ENCODE measurements around the gene PLCB1. TPM values are rescaled to one million over a fixed set of nuclear protein-coding genes. Genes with fewer than 3 reads are reported as not detected.

Gene PLCB1
- total and polyA plus RNA-seq, 10 of the 15 experiments (the other 5 are each of a cell fraction or from before 2014, with no cell fraction given) = 0.05 to 5.3 (median 0.17) TPM; not detected in 1

GRCh38 chr20:8200220-8200619, 68.2 kb downstream of the PLCB1 start:
- H3K4me2 ChIP-seq (ENCODE audit: control insufficient read depth, insufficient read depth) = no peak overlapping the region
- intact Hi-C loops (cut with micrococcal nuclease; ENCODE audit: unreplicated experiment) (loop anchor here (5.0 kb wide), 1 partner anchor 48 kb away; no protein-coding TSS in a partner anchor), in situ Hi-C loops (cut with MboI) (no loop called here)
- ATAC-seq (no peak), FAIRE-seq (no peak), DNase-seq (ENCODE audit: low read depth, low spot score) (no peak)
- no peaks in the 10 kb centered on the region for H3K36me3 ChIP-seq (ENCODE audit: control insufficient read depth in 2 of 2, insufficient read depth in 2 of 2, low read length in 1 of 2)
- SMC1A ChIA-PET (ENCODE audit: uncharacterized antibody, unreplicated experiment) = no interaction called here
- H3K9me3 ChIP-seq (replicated peaks; ENCODE audit: control insufficient read depth, insufficient read depth, low read length) = no peaks in the 10 kb centered on the region; the same call in 2 of the 3 replicates
- POLR2A ChIA-PET = no interaction called here
- BruUV-seq (replicated peaks) = no TSS peak
- H3K79me2 ChIP-seq (ENCODE audit: control insufficient read depth, insufficient read depth, low read length) = no peaks in the 10 kb centered on the region
- no peak overlapping the region for H3K9ac ChIP-seq (ENCODE audit: control insufficient read depth, insufficient read depth, low read length)
- no peaks in the 10 kb centered on the region for H3K27me3 ChIP-seq (replicated peaks in 1 of 2; ENCODE audit: control insufficient read depth in 2 of 2, insufficient read depth in 2 of 2, low read length in 1 of 2)
- no peaks in the 10 kb centered on the region for H4K20me1 ChIP-seq (ENCODE audit: control insufficient read depth, insufficient read depth)
- no peaks in the 10 kb centered on the region for H3K4me1 ChIP-seq (ENCODE audit: control insufficient read depth, insufficient read depth, low read length)
- no peak overlapping the region for H2AFZ ChIP-seq (ENCODE audit: control insufficient read depth, low read depth, low read length)
- RAD21 ChIA-PET (ENCODE audit: unreplicated experiment) = no interaction called here
- CTCF ChIA-PET = no interaction called here
- H3K27ac ChIP-seq (ENCODE audit: control insufficient read depth, insufficient read depth) = no peak overlapping the region
- TF ChIP-seq MEF2A (IDR thresholded peaks at IDR 0.05; ENCODE audit: insufficient read depth, low read depth, low read length) = no peak
- no peak for TF ChIP-seq SP1 (IDR thresholded peaks at IDR 0.05; ENCODE audit: low read depth, low read length)
- no peak for TF ChIP-seq SMC3 (IDR thresholded peaks at IDR 0.05; ENCODE audit: borderline replicate concordance, low read length)
- H3K4me3 ChIP-seq = no peak overlapping the region

- BruUV-seq (replicated peaks) = no TSS peak
- H3K27ac ChIP-seq (ENCODE audit: control insufficient read depth, insufficient read depth) = no peak overlapping the region
- H3K27me3 ChIP-seq (replicated peaks in 1 of 2; ENCODE audit: control insufficient read depth in 2 of 2, insufficient read depth in 2 of 2, low read length in 1 of 2) = no peaks in the 10 kb centered on the region
- H3K4me2 ChIP-seq (ENCODE audit: control insufficient read depth, insufficient read depth) = no peak overlapping the region
- ChIA-PET CTCF (no interaction called here), RAD21 (ENCODE audit: unreplicated experiment) (no interaction called here), POLR2A (no interaction called here), SMC1A (ENCODE audit: uncharacterized antibody, unreplicated experiment) (no interaction called here)
- H3K79me2 ChIP-seq (ENCODE audit: control insufficient read depth, insufficient read depth, low read length) = no peaks in the 10 kb centered on the region
- DNase-seq (ENCODE audit: low read depth, low spot score) (no peak), FAIRE-seq (no peak), ATAC-seq (no peak)
- in situ Hi-C loops (cut with MboI) (no loop called here), intact Hi-C loops (cut with micrococcal nuclease; ENCODE audit: unreplicated experiment) (loop anchor here (5.0 kb wide), 1 partner anchor 51 kb away; no protein-coding TSS in a partner anchor)
- no peaks in the 10 kb centered on the region for H3K4me1 ChIP-seq (ENCODE audit: control insufficient read depth, insufficient read depth, low read length)
- H2AFZ ChIP-seq (ENCODE audit: control insufficient read depth, low read depth, low read length) = no peak overlapping the region
- H4K20me1 ChIP-seq (ENCODE audit: control insufficient read depth, insufficient read depth) = no peaks in the 10 kb centered on the region
- 12% methylated on average over 1 of the region's 1 CpG for WGBS (ENCODE audit: insufficient coverage, insufficient replicate concordance, low lambda C conversion rate, missing lambda C conversion rate)
- no peak overlapping the region for H3K9ac ChIP-seq (ENCODE audit: control insufficient read depth, insufficient read depth, low read length)
- no peaks in the 10 kb centered on the region; the same call in 2 of the 3 replicates for H3K9me3 ChIP-seq (replicated peaks; ENCODE audit: control insufficient read depth, insufficient read depth, low read length)
- no peak for TF ChIP-seq SRF (IDR thresholded peaks at IDR 0.05; ENCODE audit: low read depth in 2 of 2, low read length in 2 of 2)
- TF ChIP-seq ZSCAN29 (IDR thresholded peaks at IDR 0.05) = no peak
- TF ChIP-seq RCOR1 (conservative IDR thresholded peaks at IDR 0.05; ENCODE audit: low read depth, low read length) = no peak
- no peak for TF ChIP-seq NR2F1 (conservative IDR thresholded peaks at IDR 0.05)
- TF ChIP-seq JUNB (IDR thresholded peaks at IDR 0.05) = no peak
- TF ChIP-seq SPI1 (IDR thresholded peaks at IDR 0.05; ENCODE audit: borderline replicate concordance, insufficient read depth, low read depth, low read length) = no peak
- H3K36me3 ChIP-seq (ENCODE audit: control insufficient read depth in 2 of 2, insufficient read depth in 2 of 2, low read length in 1 of 2) = no peaks in the 10 kb centered on the region
- no peak overlapping the region for H3K4me3 ChIP-seq
These were observed 71.3 kb downstream of the PLCB1 start for GRCh38 chr20:8203366-8203765.
